Adrenal gland (tissue), 5 donors: ENCODE measurements around the gene CHST8.

Experiments
- POLR2A ChIP-seq, 2 donors: fragments of 450-650 bp; IDR thresholded peaks; one replicate each; pipeline ENCODE4 v1.6.1; 2017; ENCODE audit warnings: antibody characterized with exemption in 2 of 2, mild to moderate bottlenecking in 2 of 2, moderate library complexity in 1 of 2
- TF ChIP-seq, protein P1 (sequence below), 6 experiments: fragments of 450-650 bp in 4 of 6; fragments of 200-600 bp in 2 of 6; sonication (generic) in 1 of 6; IDR thresholded peaks; 1 replicate in 5 of 6; 2 replicates in 1 of 6; pipeline versions ENCODE4 v1.5.1 to v1.8.0; 2016 to 2021; ENCODE audit warnings: antibody characterized with exemption in 6 of 6, mild to moderate bottlenecking in 2 of 6, moderate library complexity in 1 of 6
- donor health status: DM: no; HTN: no; CAD: no.

- TF ChIP-seq, protein P1, sequence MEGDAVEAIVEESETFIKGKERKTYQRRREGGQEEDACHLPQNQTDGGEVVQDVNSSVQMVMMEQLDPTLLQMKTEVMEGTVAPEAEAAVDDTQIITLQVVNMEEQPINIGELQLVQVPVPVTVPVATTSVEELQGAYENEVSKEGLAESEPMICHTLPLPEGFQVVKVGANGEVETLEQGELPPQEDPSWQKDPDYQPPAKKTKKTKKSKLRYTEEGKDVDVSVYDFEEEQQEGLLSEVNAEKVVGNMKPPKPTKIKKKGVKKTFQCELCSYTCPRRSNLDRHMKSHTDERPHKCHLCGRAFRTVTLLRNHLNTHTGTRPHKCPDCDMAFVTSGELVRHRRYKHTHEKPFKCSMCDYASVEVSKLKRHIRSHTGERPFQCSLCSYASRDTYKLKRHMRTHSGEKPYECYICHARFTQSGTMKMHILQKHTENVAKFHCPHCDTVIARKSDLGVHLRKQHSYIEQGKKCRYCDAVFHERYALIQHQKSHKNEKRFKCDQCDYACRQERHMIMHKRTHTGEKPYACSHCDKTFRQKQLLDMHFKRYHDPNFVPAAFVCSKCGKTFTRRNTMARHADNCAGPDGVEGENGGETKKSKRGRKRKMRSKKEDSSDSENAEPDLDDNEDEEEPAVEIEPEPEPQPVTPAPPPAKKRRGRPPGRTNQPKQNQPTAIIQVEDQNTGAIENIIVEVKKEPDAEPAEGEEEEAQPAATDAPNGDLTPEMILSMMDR (IDR thresholded peaks at IDR 0.05), result no peak
- TF ChIP-seq POLR2A (IDR thresholded peaks at IDR 0.05), result no peak
Observed at GRCh38 chr19:33587150-33587549, 34.6 kb upstream of the CHST8 start.
